SK-N-SH (cell line): ENCODE measurements around the gene CCDC17. TPM values are rescaled to one million over a fixed set of nuclear protein-coding genes. Genes with fewer than 3 reads are reported as not detected.
A peak's percentile ranks its signal among the peaks of the same experiment; 100 is the strongest.

Experiments used
- CTCF ChIA-PET: fragments of 300-600, 350-600 bp; formaldehyde crosslinking; extraction: SDS; loops from one replicate; lab custom pipeline; 2021; lab: Yijun Ruan, JAX
- POLR2A ChIA-PET: fragments of 350-600 bp; sonication (Branson Sonifier 250); formaldehyde crosslinking; extraction: SDS; loops from one replicate; lab custom pipeline; 2020; ENCODE audit warnings: antibody characterized with exemption, inconsistent platforms; lab: Yijun Ruan, JAX
- DNase-seq: peaks from one replicate; pipeline ENCODE4 v3.0.0; 2012
- H2AFZ ChIP-seq: fragments of 200-600 bp; sonication (generic); 2 replicates; pipeline ENCODE4 v1.8.1; 2016; ENCODE audit warnings: antibody characterized with exemption, mild to moderate bottlenecking, low read depth
- H3F3A ChIP-seq: fragments of 200-600 bp; sonication (generic); replicated peaks from 2 replicates; pipeline ENCODE3; 2016; ENCODE audit warnings: antibody characterized with exemption, mild to moderate bottlenecking; ENCODE audit not compliant: insufficient read depth
- H3K27ac ChIP-seq, 2 experiments: fragments of 200-500 bp in 1 of 2; fragments of 200-600 bp in 1 of 2; sonication (Bioruptor generic) in 1 of 2; sonication (generic), shearing (Covaris generic) in 1 of 2; 2 replicates each; pipeline versions ENCODE4 v1.5.1 to v1.6.1; 2014 to 2016; ENCODE audit warnings: low read depth in 2 of 2, inconsistent platforms in 1 of 2, low read length in 1 of 2, mild to moderate bottlenecking in 1 of 2, mixed read lengths in 1 of 2
- H3K27me3 ChIP-seq: fragments of 200-600 bp; sonication (generic), shearing (Covaris generic); 2 replicates; pipeline ENCODE4 v1.6.1; 2016; ENCODE audit warnings: mixed run types; ENCODE audit not compliant: insufficient read depth
- H3K36me3 ChIP-seq, 2 experiments: fragments of 200-500 bp in 1 of 2; fragments of 200-600 bp in 1 of 2; sonication (Bioruptor generic) in 1 of 2; sonication (generic) in 1 of 2; replicated peaks in 1 of 2; 2 replicates each; pipeline versions ENCODE3 to v1.5.1; 2014 to 2016; ENCODE audit warnings: low read length in 1 of 2, mild to moderate bottlenecking in 1 of 2; ENCODE audit not compliant: insufficient read depth in 2 of 2, control insufficient read depth in 1 of 2
- H3K4me1 ChIP-seq, 2 experiments: fragments of 200-500 bp in 1 of 2; fragments of 200-600 bp in 1 of 2; sonication (Bioruptor generic) in 1 of 2; sonication (generic), shearing (Covaris generic) in 1 of 2; 2 replicates each; pipeline versions ENCODE4 v1.5.1 to v1.6.1; 2014 to 2016; ENCODE audit warnings: low read depth in 1 of 2, low read length in 1 of 2, mixed run types in 1 of 2; ENCODE audit not compliant: insufficient read depth in 2 of 2, control insufficient read depth in 1 of 2
- H3K4me2 ChIP-seq: fragments of 200-600 bp; sonication (generic), shearing (Covaris generic); 2 replicates; pipeline ENCODE4 v1.6.1; 2017; ENCODE audit warnings: mixed run types
- H3K4me3 ChIP-seq, 2 experiments: fragments of 200-500 bp in 1 of 2; fragments of 200-600 bp in 1 of 2; sonication (Bioruptor generic) in 1 of 2; sonication (generic), shearing (Covaris generic) in 1 of 2; 2 replicates each; pipeline versions ENCODE4 v1.5.1 to v1.8.1; 2014 to 2016; ENCODE audit warnings: low read depth in 2 of 2, inconsistent platforms in 1 of 2, low read length in 1 of 2, mild to moderate bottlenecking in 1 of 2, mixed read lengths in 1 of 2, moderate library complexity in 1 of 2
- H3K79me2 ChIP-seq: fragments of 200-600 bp; sonication (generic); 2 replicates; pipeline ENCODE4 v1.8.1; 2017; ENCODE audit warnings: mild to moderate bottlenecking; ENCODE audit not compliant: insufficient read depth
- H3K9ac ChIP-seq: fragments of 200-600 bp; sonication (generic); 2 replicates; pipeline ENCODE4 v1.6.1; 2017; ENCODE audit warnings: mixed run types
- H3K9me2 ChIP-seq: fragments of 200-600 bp; sonication (generic); 2 replicates; pipeline ENCODE4 v1.6.1; 2017; ENCODE audit warnings: mixed run types
- H3K9me3 ChIP-seq: fragments of 200-600 bp; sonication (generic); 2 replicates; pipeline ENCODE4 v1.6.1; 2017; ENCODE audit warnings: mixed run types, mild to moderate bottlenecking, moderate library complexity
- H4K20me1 ChIP-seq: fragments of 200-600 bp; sonication (generic); 2 replicates; pipeline ENCODE4 v1.6.1; 2017; ENCODE audit warnings: mild to moderate bottlenecking, mixed run types; ENCODE audit not compliant: insufficient read depth
- CHD2 ChIP-seq: fragments of 150-350 bp; IDR thresholded peaks from 2 replicates; pipeline ENCODE4 v1.6.1; 2018; ENCODE audit warnings: low read length; ENCODE audit not compliant: partially characterized antibody
- ELF1 ChIP-seq: IDR thresholded peaks from 2 replicates; pipeline ENCODE4 v1.4.0; 2012
- FOSL2 ChIP-seq: IDR thresholded peaks from 2 replicates; pipeline ENCODE4 v1.4.0; 2012; ENCODE audit warnings: low read depth, mild to moderate bottlenecking, moderate library complexity, borderline replicate concordance
- FOXM1 ChIP-seq: IDR thresholded peaks from 2 replicates; pipeline ENCODE4 v1.4.0; 2012; ENCODE audit warnings: low read depth, mild to moderate bottlenecking
- GABPA ChIP-seq: IDR thresholded peaks from 2 replicates; pipeline ENCODE4 v1.4.0; 2012; ENCODE audit warnings: low read depth, mild to moderate bottlenecking
- GATA2 ChIP-seq: sonication (generic); formaldehyde crosslinking; IDR thresholded peaks from 2 replicates; pipeline ENCODE4 v1.5.0; 2020; ENCODE audit warnings: mild to moderate bottlenecking, missing genetic modification reagents
- JUND ChIP-seq: IDR thresholded peaks from 2 replicates; pipeline ENCODE4 v1.4.0; 2012
- MEF2A ChIP-seq: IDR thresholded peaks from 2 replicates; pipeline ENCODE4 v1.4.0; 2012; ENCODE audit warnings: low read depth, borderline replicate concordance
- NFIC ChIP-seq: IDR thresholded peaks from 2 replicates; pipeline ENCODE4 v1.4.0; 2012; ENCODE audit warnings: borderline replicate concordance
- NRF1 ChIP-seq: IDR thresholded peaks from 2 replicates; pipeline ENCODE4 v1.6.1; 2012; ENCODE audit warnings: low read depth, mild to moderate bottlenecking, low read length
- POLR2AphosphoS5 ChIP-seq: IDR thresholded peaks from 2 replicates; pipeline ENCODE4 v1.6.1; 2012; ENCODE audit warnings: low read depth, low read length
- RAD21 ChIP-seq: IDR thresholded peaks from 2 replicates; pipeline ENCODE4 v1.6.1; 2012; ENCODE audit warnings: mild to moderate bottlenecking, low read length
- SIN3A ChIP-seq: IDR thresholded peaks from 2 replicates; pipeline ENCODE4 v1.6.1; 2012; ENCODE audit warnings: low read depth, mild to moderate bottlenecking, low read length, moderate library complexity, borderline replicate concordance
- SMC3 ChIP-seq: IDR thresholded peaks from 2 replicates; pipeline ENCODE4 v1.6.1; 2012; ENCODE audit warnings: low read depth, low read length, improper control_type of control experiment
- YY1 ChIP-seq: IDR thresholded peaks from 2 replicates; pipeline ENCODE4 v1.4.0; 2012; ENCODE audit warnings: low read depth, mild to moderate bottlenecking
- WGBS: methylation state at CpG from one replicate; pipeline ENCODE4 v1.1.6; 2017; ENCODE audit warnings: low lambda C conversion rate; 5-methylcytosine and 5-hydroxymethylcytosine counted together
- polyA plus RNA-seq, 3 experiments: library from polyadenylated mRNA; depleted of rRNA; stranded (reverse); fragments of >200 nt; gene quantifications; 2 replicates each; pipeline ENCODE4 v1.2.3, GENCODE V29; 2012
- TF ChIP-seq, protein P1 (sequence below): IDR thresholded peaks from 2 replicates; pipeline ENCODE4 v1.4.0; 2012; ENCODE audit warnings: low read depth, borderline replicate concordance
- TF ChIP-seq, protein P2 (sequence below): IDR thresholded peaks from 2 replicates; pipeline ENCODE4; 2012
- TF ChIP-seq, protein P3 (sequence below): IDR thresholded peaks from 2 replicates; pipeline ENCODE4 v1.4.0; 2012; ENCODE audit warnings: low read depth, borderline replicate concordance
- TF ChIP-seq, protein P4 (sequence below): fragments of 150-350 bp; IDR thresholded peaks from 2 replicates; pipeline ENCODE4 v1.6.1; 2017; ENCODE audit warnings: antibody characterized with exemption, low read length, low read depth, borderline replicate concordance
- TF ChIP-seq, protein P5 (sequence below): IDR thresholded peaks from 2 replicates; pipeline ENCODE4 v1.6.1; 2012; ENCODE audit warnings: mild to moderate bottlenecking, low read depth, low read length, moderate library complexity

The CCDC17 gene
- polyA plus RNA-seq, 1 of the 3 experiments (the other 2 are of a cell fraction): 0.41 TPM

DNA sequence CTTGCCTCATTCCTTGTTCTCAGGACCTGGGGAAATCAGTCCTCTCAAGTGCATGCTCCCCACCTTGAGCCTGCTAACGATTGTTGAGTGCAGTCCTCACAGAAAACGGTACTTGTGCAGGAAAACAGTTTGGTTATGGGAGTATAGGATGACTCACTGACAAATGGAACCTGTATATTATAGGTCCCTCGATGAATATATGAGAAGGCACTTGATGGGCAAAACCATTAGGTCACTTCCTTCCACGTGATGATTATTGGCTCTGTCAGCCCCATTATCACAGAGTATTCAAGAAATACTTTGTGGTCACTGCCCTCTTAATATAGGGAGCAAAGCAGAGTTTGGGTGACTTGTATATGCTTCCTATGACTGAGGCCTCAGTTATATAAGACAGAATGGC, 6.2 kb downstream of the CCDC17 start:
- Histone ChIP-seq H3K27ac (peak overlapping the region in 1 of 2 experiments; percentile 65; a peak in 3 of 4 replicates), H2AFZ (no peak overlapping the region), H3K79me2 (peaks cover 10% of the 10 kb centered on the region; the same call in 1 of the 2 replicates), H3K4me3 (no peak overlapping the region), H3K9me2 (no peaks in the 10 kb centered on the region), H3F3A (peaks cover 54% of the 10 kb centered on the region), H4K20me1 (no peaks in the 10 kb centered on the region), H3K27me3 (no peaks in the 10 kb centered on the region), H3K36me3 (peaks cover 64 to 66% of the 10 kb centered on the region in 2 experiments), H3K9me3 (no peaks in the 10 kb centered on the region), H3K9ac (no peak overlapping the region), H3K4me1 (no peaks in the 10 kb centered on the region), H3K4me2 (no peak overlapping the region)
- CTCF ChIA-PET: no interaction called here
- POLR2A ChIA-PET: no interaction called here
- TF ChIP-seq, protein P1, sequence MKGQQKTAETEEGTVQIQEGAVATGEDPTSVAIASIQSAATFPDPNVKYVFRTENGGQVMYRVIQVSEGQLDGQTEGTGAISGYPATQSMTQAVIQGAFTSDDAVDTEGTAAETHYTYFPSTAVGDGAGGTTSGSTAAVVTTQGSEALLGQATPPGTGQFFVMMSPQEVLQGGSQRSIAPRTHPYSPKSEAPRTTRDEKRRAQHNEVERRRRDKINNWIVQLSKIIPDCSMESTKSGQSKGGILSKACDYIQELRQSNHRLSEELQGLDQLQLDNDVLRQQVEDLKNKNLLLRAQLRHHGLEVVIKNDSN: 0 out of 2 replicates have a peak, but pooled peaks have one; percentile 18
- TF ChIP-seq CHD2: no peak
- no peak for TF ChIP-seq FOXM1
- no peak for TF ChIP-seq NFIC
- TF ChIP-seq SIN3A: no peak
- TF ChIP-seq JUND: peak; percentile 35
- TF ChIP-seq FOSL2: peak; percentile 40; the same call in 1 of the 2 replicates
- TF ChIP-seq, protein P2, sequence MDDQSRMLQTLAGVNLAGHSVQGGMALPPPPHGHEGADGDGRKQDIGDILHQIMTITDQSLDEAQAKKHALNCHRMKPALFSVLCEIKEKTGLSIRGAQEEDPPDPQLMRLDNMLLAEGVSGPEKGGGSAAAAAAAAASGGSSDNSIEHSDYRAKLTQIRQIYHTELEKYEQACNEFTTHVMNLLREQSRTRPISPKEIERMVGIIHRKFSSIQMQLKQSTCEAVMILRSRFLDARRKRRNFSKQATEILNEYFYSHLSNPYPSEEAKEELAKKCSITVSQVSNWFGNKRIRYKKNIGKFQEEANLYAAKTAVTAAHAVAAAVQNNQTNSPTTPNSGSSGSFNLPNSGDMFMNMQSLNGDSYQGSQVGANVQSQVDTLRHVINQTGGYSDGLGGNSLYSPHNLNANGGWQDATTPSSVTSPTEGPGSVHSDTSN: peak; percentile 65
- peak; percentile 21; the same call in 1 of the 2 replicates for TF ChIP-seq POLR2AphosphoS5
- TF ChIP-seq, protein P3, sequence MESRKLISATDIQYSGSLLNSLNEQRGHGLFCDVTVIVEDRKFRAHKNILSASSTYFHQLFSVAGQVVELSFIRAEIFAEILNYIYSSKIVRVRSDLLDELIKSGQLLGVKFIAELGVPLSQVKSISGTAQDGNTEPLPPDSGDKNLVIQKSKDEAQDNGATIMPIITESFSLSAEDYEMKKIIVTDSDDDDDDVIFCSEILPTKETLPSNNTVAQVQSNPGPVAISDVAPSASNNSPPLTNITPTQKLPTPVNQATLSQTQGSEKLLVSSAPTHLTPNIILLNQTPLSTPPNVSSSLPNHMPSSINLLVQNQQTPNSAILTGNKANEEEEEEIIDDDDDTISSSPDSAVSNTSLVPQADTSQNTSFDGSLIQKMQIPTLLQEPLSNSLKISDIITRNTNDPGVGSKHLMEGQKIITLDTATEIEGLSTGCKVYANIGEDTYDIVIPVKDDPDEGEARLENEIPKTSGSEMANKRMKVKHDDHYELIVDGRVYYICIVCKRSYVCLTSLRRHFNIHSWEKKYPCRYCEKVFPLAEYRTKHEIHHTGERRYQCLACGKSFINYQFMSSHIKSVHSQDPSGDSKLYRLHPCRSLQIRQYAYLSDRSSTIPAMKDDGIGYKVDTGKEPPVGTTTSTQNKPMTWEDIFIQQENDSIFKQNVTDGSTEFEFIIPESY: no peak
- WGBS: 38% methylated on average over 4 of the region's 4 CpGs
- no peak for DNase-seq

DNA sequence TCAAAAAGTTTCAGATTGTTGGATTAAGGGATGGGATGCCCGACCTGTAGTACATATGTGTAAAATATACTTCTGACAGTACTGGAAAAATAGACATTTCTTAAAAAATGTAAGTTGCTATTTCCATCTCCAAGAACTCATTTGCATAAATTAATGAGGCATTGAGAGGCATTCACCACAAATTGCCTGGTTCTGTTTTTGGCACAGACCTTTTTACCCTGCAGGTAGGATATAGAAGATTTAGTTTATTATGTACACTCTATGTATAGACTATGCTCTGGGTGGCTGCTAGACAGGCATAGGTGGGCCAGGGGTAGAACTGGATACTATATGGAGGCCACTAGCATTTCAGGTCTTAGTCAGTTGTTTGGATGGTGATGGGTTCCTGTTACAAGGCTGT, 8.0 kb downstream of the CCDC17 start:
- Histone ChIP-seq H3K4me3 (no peak overlapping the region), H3K4me1 (no peaks in the 10 kb centered on the region), H3K9ac (no peak overlapping the region), H3F3A (peaks cover 54% of the 10 kb centered on the region), H3K9me3 (no peaks in the 10 kb centered on the region), H3K9me2 (no peaks in the 10 kb centered on the region), H3K27me3 (no peaks in the 10 kb centered on the region), H3K36me3 (peaks cover 69 to 74% of the 10 kb centered on the region in 2 experiments), H4K20me1 (no peaks in the 10 kb centered on the region), H2AFZ (no peak overlapping the region), H3K79me2 (peaks cover 20% of the 10 kb centered on the region; the same call in 1 of the 2 replicates), H3K4me2 (no peak overlapping the region), H3K27ac (0 out of 4 replicates have a peak overlapping the region, but pooled peaks of 1 of the 2 experiments have one; percentile 65)
- DNase-seq: no peak
- 94% methylated on average over 1 of the region's 1 CpG for WGBS
- ChIA-PET CTCF (no interaction called here), POLR2A (no interaction called here)
- no peak for TF ChIP-seq RAD21
- TF ChIP-seq ELF1: no peak
- TF ChIP-seq SMC3: no peak
- no peak for TF ChIP-seq JUND
- no peak for TF ChIP-seq YY1
- TF ChIP-seq, protein P4, sequence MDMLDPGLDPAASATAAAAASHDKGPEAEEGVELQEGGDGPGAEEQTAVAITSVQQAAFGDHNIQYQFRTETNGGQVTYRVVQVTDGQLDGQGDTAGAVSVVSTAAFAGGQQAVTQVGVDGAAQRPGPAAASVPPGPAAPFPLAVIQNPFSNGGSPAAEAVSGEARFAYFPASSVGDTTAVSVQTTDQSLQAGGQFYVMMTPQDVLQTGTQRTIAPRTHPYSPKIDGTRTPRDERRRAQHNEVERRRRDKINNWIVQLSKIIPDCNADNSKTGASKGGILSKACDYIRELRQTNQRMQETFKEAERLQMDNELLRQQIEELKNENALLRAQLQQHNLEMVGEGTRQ: no peak
- TF ChIP-seq GATA2: no peak
- TF ChIP-seq GABPA: no peak
- TF ChIP-seq NRF1: no peak
- TF ChIP-seq, protein P5, sequence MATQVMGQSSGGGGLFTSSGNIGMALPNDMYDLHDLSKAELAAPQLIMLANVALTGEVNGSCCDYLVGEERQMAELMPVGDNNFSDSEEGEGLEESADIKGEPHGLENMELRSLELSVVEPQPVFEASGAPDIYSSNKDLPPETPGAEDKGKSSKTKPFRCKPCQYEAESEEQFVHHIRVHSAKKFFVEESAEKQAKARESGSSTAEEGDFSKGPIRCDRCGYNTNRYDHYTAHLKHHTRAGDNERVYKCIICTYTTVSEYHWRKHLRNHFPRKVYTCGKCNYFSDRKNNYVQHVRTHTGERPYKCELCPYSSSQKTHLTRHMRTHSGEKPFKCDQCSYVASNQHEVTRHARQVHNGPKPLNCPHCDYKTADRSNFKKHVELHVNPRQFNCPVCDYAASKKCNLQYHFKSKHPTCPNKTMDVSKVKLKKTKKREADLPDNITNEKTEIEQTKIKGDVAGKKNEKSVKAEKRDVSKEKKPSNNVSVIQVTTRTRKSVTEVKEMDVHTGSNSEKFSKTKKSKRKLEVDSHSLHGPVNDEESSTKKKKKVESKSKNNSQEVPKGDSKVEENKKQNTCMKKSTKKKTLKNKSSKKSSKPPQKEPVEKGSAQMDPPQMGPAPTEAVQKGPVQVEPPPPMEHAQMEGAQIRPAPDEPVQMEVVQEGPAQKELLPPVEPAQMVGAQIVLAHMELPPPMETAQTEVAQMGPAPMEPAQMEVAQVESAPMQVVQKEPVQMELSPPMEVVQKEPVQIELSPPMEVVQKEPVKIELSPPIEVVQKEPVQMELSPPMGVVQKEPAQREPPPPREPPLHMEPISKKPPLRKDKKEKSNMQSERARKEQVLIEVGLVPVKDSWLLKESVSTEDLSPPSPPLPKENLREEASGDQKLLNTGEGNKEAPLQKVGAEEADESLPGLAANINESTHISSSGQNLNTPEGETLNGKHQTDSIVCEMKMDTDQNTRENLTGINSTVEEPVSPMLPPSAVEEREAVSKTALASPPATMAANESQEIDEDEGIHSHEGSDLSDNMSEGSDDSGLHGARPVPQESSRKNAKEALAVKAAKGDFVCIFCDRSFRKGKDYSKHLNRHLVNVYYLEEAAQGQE: no peak
- no peak for TF ChIP-seq SIN3A
- no peak for TF ChIP-seq MEF2A
